OCI-LY1 (cell line): ENCODE measurements around the gene DNAH14.
"Not testable (repeated sequence)": the region's sequence is repeated elsewhere in the genome, so short reads cannot be mapped to it uniquely, and the experiment has no call there.

ENCODE experiments used
- CTCF ChIP-seq: fragments of 200-600 bp; sonication (generic), shearing (Covaris generic); IDR thresholded peaks from 2 replicates; pipeline ENCODE4 v1.5.1; 2017; ENCODE audit warnings: mild to moderate bottlenecking, antibody characterized with exemption, low read length, moderate library complexity, mixed read lengths
- EZH2 ChIP-seq: fragments of 200-600 bp; sonication (generic), shearing (Covaris generic); IDR thresholded peaks from 2 replicates; pipeline ENCODE4 v1.8.0; 2017; ENCODE audit warnings: borderline replicate concordance, mixed run types, mild to moderate bottlenecking, antibody characterized with exemption, low read length, moderate library complexity, mixed read lengths

GRCh38 chr1:224991550-224991949, 62.1 kb downstream of the DNAH14 start:
- not testable (repeated sequence) for TF ChIP-seq CTCF, EZH2
